PC-3 (cell line): ENCODE measurements around the gene PILRA.

ENCODE experiments used
- CTCF ChIP-seq: fragments of 300-600 bp; sonication (generic); conservative IDR thresholded peaks from 2 replicates; pipeline ENCODE4 v1.5.1; 2017; ENCODE audit warnings: antibody characterized with exemption, low read depth, mild to moderate bottlenecking, low read length
- EZH2 ChIP-seq: fragments of 300-600 bp; sonication (generic); IDR thresholded peaks from one replicate; pipeline ENCODE4 v1.6.1; 2017; ENCODE audit warnings: antibody characterized with exemption, mild to moderate bottlenecking, low read length; ENCODE audit not compliant: unreplicated experiment
- EZH2phosphoT487 ChIP-seq: fragments of 300-600 bp; sonication (generic); IDR thresholded peaks from 2 replicates; pipeline ENCODE4 v1.6.1; 2018; ENCODE audit warnings: mild to moderate bottlenecking, antibody characterized with exemption, low read length, borderline replicate concordance

- TF ChIP-seq EZH2 (no peak), CTCF (no peak), EZH2phosphoT487 (no peak)
Observed at GRCh38 chr7:100428199-100428966, 55.1 kb downstream of the PILRA start, which contains the start of gene ZCWPW1.
